Measurements from ENCODE around the gene DGAT2.

The DGAT2 gene

GRCh38 chr11:75781296-75781695 lies 12.7 kb downstream of the DGAT2 start:
- DNase-seq: no peak

GRCh38 chr11:75781831-75782230 lies 13.3 kb downstream of the DGAT2 start:
- no peak for DNase-seq

- no peak for DNase-seq
Measured at GRCh38 chr11:75782540-75783263, 14.1 kb downstream of the DGAT2 start.

- no peak for DNase-seq
Measured at GRCh38 chr11:75783416-75784084, 15.0 kb downstream of the DGAT2 start.

GRCh38 chr11:75784085-75784478 lies 15.5 kb downstream of the DGAT2 start:
- no peak for DNase-seq

- no peak for DNase-seq
Measured at GRCh38 chr11:75784506-75784905, 15.9 kb downstream of the DGAT2 start.

DNA sequence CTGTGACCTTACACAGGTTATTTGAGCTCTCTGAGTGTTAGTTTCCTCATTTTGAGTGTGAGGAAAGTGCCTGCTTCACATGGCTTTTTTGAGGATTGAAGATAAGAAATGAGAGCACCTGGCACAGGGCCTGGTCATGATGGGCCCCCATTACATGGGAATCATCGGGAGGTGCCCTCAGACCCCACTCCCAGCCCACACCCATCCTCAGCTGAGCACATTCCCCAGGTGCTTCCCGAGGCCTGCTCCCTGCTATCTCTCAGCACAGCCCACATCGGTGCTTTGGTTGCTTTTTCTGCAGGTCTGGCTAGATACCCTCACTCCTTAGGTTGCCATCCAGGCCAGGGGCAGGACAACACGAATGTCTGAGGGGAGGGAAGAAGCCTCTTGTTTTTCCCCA lies 16.6 kb downstream of the DGAT2 start:
- no peak for DNase-seq

DNA sequence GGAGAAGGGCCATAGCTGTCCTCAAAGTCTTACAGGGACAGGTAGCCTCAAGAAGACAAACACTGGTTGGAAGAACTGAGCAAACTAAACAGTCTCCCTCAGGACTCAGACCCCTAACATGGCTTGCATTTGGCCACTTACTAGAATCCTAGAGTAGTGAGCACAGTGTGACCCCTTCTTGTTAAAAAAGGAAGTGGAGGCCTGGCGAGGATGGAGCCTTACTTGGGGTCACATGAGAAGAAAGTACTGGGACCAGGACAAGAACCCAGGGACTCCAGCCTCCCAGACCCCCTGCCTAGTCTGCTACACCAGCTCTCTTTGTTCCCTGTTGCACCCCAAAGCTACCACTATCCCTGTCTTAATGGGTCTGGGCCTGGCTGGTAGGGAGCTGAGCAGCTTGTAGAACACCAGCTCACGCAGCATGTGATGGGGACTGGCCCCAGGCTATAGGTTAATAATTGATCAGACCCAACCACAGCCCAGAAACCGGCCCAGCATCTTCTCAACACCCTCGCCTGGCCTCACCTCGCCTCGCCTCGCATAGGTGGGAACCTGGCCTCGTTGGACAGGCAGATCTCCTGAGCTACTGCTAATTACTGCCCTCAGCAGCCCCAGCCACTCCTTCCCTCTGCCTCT lies 17.6 kb downstream of the DGAT2 start:
- no peak for DNase-seq

DNA sequence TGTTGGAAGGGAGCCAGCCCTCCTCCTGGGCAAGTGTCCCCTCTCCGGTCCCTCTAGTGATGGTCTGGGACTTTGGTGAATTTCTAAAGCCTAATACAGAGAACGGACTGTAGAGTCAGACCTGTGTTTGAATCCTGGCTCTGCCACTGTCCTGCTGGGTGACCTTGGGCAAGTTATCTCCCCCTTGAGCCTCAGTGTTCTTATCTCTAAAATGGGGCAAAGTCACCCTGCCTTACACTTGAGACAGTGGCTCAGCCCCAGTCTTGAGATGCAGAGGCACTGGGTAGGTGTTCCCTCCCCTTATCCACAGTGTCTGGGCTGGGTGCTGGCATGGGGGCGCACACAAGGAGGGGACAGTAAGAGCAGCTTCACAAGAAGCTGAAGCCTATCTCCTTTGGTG lies 20.9 kb downstream of the DGAT2 start:
- DNase-seq: no peak

DNA sequence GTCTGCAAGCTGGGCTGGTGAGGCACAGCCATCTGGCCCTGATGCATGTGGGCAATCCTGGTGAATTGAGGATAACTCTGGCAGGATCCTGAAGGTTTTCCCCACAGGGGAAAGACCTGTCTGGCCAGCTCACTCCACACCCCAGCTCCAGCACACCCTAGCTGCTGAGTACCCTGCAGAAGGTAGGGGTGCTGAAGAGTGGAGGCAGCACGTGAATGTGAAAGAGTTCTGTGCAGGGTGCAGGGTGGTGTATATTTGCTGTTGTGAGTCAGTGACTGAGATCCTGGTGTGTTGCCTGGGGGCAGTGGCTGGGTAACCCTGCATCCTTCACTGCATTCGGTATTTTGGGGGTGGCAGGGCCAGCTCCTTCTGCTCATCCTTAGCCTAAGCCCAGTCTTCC lies 22.4 kb downstream of the DGAT2 start:
- no peak for DNase-seq

DNA sequence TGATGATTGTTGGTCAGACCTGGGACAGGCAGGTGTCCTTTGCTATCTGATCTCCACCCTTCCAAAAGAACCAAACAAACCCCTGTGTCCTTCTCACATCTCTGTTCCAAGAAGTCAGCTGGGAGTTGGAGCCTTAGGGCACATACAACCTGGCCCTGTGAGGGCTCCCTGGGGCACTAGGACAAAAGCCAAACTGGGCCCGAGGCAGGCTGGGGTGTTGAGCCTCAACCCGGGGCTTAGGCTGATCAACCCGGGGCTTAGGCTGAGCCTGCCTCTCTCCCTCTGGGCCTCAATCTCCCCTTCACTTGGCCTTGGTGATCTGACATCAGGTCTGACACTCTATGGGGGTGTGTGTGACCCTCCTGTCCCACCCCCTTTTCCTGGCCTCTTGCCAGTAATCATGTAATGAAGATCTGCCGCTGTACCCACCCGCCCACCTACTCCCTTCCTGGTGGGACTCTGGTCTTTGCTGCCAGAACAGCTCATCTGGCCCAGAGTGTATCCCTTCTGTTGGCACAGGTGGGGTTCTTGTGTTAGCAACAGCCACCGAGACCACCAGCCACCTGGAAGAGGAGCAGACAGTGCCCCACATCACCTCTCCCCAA lies 23.7 kb downstream of the DGAT2 start:
- no peak for DNase-seq

DNA sequence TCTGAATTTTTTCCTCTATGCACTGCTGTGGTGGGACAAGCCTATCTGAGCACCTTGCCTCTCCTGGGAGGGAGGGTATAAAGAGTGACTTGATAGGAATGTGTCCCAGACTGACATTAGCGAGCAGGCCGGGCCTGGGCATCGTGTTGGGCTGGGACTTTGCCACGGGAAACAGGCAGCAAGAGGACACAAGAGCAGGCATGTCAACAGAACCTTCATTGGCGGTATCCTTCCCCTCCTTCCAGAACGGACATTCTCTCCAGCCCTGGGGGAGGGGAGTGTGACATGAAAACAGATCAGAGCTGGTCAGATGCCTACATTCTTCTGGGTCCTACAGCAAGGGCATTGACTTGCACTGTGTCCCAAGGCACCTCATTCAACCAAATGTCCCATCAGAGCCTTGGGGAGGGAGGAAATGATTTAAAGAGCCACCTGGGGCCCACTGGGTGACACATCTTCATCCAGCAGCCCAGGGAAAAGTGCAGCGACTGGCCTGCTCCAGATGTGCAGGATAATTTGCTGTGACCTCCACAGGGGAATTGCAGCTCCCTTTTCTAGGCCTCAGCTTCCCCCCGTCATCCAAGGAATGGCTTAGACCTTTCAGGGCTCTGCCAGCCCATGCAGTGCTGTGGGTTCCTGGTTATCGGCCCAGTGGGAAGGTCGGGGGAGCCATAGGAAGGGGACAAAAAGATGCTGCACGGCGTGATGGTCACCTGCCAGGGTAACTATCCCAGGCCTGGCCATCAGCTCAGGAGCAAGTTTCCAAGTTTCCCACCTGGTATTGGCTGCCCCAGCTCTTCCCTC lies 24.6 kb downstream of the DGAT2 start:
- no peak for DNase-seq

- no peak for DNase-seq
Measured at GRCh38 chr11:75793966-75794365, 25.4 kb downstream of the DGAT2 start.

DNA sequence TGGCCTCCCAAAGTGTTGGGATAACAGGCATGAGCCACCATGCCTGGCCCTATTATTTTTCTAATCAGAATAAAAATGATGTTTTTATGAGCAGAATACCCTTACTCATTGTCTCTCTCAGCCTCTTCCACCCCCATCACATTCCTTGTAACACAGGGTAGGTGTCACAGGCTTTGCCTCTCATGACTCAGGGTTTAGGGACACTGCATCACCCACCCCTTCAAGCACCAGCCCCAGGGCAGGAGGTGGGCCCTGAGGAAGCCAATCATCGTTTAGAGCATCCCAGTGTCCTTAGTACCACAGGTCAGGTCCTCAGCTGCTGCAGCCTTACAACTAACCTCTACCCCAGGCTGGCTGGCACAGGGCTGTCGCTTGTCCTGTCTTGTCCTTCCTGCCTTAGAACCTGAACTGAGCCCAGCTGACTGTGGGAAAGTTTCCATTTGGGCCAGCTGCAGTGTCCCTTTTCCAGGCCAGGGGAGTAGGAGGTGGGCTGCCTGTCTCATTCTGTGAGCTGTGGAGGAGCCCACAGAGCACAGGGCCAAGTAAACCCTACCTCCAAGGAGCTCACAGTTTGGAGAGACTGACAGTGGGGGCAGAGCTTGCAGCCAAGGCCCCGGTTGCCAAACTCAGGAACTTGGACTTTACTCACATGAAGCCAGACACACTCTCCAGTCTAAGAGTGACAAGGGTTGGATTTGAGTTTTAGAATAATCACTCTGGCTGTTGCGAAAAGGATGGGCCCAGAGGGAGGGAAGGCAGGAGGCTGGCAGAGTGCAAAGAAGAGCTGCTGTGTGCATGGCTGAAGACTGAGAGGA lies 26.9 kb downstream of the DGAT2 start:
- DNase-seq: no peak

DNA sequence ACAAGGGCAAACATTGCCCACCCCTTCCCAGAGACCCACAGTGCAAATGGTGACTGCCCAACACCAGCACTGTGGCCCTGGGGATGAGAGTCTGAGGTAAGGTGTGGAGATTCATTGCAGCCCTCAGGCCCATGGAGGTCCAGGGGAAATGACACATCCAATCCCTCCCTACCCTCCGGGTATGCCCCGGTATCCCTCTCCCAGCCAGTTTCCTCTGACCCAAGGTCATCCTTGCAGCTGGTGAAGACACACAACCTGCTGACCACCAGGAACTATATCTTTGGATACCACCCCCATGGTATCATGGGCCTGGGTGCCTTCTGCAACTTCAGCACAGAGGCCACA lies 27.5 kb downstream of the DGAT2 start:
- no peak for DNase-seq

DNA sequence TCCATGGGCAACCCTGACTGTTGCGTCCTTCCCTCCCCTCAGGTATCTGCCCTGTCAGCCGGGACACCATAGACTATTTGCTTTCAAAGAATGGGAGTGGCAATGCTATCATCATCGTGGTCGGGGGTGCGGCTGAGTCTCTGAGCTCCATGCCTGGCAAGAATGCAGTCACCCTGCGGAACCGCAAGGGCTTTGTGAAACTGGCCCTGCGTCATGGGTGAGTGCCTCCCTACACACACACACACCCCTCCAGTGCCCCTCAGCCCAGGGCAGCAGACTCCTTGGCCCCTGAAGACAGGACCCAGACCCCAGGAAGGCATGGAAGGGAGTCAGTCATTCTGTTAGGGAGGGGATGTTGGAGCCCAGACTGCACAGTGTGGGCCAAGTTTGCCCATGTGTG lies 28.5 kb downstream of the DGAT2 start:
- no peak for DNase-seq

DNA sequence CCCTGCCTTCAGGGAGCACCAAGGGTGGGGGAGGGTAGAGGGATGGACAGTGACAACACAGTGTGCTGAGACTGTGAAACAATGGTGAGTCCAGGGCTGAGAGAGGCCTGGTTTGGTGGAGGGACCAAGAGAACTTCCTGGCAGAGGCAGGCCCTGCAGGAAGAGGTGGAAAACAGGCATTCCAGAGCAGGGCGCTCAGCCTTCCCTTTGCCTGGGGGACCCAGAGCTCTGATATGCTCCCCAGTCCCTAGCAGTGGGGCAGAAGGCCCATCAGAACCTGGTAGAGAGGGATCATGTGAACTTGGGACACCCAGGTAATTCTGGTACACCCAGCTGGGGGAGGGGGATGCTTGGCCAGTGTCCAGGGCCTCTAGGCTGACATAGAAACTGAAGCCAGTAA lies 29.2 kb downstream of the DGAT2 start:
- no peak for DNase-seq

- DNase-seq: no peak
Measured at GRCh38 chr11:75800136-75800675, 31.6 kb downstream of the DGAT2 start.

GRCh38 chr11:75800728-75801361 lies 32.3 kb downstream of the DGAT2 start:
- no peak for DNase-seq

- DNase-seq: no peak
Measured at GRCh38 chr11:75801362-75802020, 32.9 kb downstream of the DGAT2 start.

Data from NCI-H2107 (cell line).